ENCODE measurements around the gene UNC80.

GRCh38 chr2:210002158-210003157 lies 230.8 kb downstream of the UNC80 start, which contains the start of gene RPE:
- no peak for TF ChIP-seq EZH2 (IDR thresholded peaks at IDR 0.05; ENCODE audit: borderline replicate concordance, insufficient read depth, low read length, poor library complexity, severe bottlenecking)
- peak; percentile 79 for TF ChIP-seq REST (IDR thresholded peaks at IDR 0.05; ENCODE audit: borderline replicate concordance)
- TF ChIP-seq, protein P1, sequence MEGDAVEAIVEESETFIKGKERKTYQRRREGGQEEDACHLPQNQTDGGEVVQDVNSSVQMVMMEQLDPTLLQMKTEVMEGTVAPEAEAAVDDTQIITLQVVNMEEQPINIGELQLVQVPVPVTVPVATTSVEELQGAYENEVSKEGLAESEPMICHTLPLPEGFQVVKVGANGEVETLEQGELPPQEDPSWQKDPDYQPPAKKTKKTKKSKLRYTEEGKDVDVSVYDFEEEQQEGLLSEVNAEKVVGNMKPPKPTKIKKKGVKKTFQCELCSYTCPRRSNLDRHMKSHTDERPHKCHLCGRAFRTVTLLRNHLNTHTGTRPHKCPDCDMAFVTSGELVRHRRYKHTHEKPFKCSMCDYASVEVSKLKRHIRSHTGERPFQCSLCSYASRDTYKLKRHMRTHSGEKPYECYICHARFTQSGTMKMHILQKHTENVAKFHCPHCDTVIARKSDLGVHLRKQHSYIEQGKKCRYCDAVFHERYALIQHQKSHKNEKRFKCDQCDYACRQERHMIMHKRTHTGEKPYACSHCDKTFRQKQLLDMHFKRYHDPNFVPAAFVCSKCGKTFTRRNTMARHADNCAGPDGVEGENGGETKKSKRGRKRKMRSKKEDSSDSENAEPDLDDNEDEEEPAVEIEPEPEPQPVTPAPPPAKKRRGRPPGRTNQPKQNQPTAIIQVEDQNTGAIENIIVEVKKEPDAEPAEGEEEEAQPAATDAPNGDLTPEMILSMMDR (IDR thresholded peaks at IDR 0.05; ENCODE audit: poor library complexity, severe bottlenecking) = peak; percentile 42
- TF ChIP-seq TAF1 (IDR thresholded peaks at IDR 0.05; ENCODE audit: low read depth) = peak; percentile 44
- TF ChIP-seq EP300 (conservative IDR thresholded peaks at IDR 0.05; ENCODE audit: poor library complexity, severe bottlenecking) = peak; percentile 21
- TF ChIP-seq RAD21 (conservative IDR thresholded peaks at IDR 0.05) = peak; percentile 32
- peak; percentile 76 for TF ChIP-seq POLR2AphosphoS5 (IDR thresholded peaks at IDR 0.05)
- peak; percentile 97 for TF ChIP-seq MXI1 (conservative IDR thresholded peaks at IDR 0.05; ENCODE audit: poor library complexity, severe bottlenecking)
